Epithelial cell of esophagus (primary cell): ENCODE results near the gene ENHO.

Experiments
- DNase-seq: peaks from one replicate; pipeline ENCODE4 v3.0.0; 2010; ENCODE audit warnings: low read depth
- H3K4me3 ChIP-seq: 2 replicates; pipeline ENCODE4 v1.5.1; 2011; ENCODE audit warnings: mild to moderate bottlenecking, low read length, control low read depth
- CTCF ChIP-seq: IDR thresholded peaks from 2 replicates; pipeline ENCODE4 v1.5.1; 2011; ENCODE audit warnings: low read depth, mild to moderate bottlenecking, low read length, control low read depth, inconsistent platforms; ENCODE audit not compliant: insufficient read depth; ENCODE audit errors: missing control alignments

The ENHO gene

GRCh38 chr9:34555936-34556525 is 33.2 kb upstream of the ENHO start:
- H3K4me3 ChIP-seq: no peak overlapping the region
- TF ChIP-seq CTCF: no peak
- no peak for DNase-seq

- TF ChIP-seq CTCF: no peak
- H3K4me3 ChIP-seq: no peak overlapping the region
- no peak for DNase-seq
Observed at GRCh38 chr9:34555500-34555899, 32.7 kb upstream of the ENHO start.

GRCh38 chr9:34555002-34555348 is 32.2 kb upstream of the ENHO start:
- TF ChIP-seq CTCF: no peak
- H3K4me3 ChIP-seq: no peak overlapping the region
- DNase-seq: no peak

- no peak for TF ChIP-seq CTCF
- no peak overlapping the region for H3K4me3 ChIP-seq
Observed at GRCh38 chr9:34554211-34555001, 31.6 kb upstream of the ENHO start.

GRCh38 chr9:34553511-34554021 is 30.8 kb upstream of the ENHO start:
- no peak overlapping the region for H3K4me3 ChIP-seq
- DNase-seq: no peak
- TF ChIP-seq CTCF: no peak

More at GRCh38 chr9:34554211-34555001, 31.6 kb upstream of the ENHO start:
- DNase-seq: no peak

- no peak for DNase-seq
- no peak overlapping the region for H3K4me3 ChIP-seq
- no peak for TF ChIP-seq CTCF
Observed at GRCh38 chr9:34552986-34553385, 30.2 kb upstream of the ENHO start.
